HepG2 (cell line): ENCODE measurements around the gene TNFRSF11A. TPM values are rescaled to one million over a fixed set of nuclear protein-coding genes. Genes with fewer than 3 reads are reported as not detected.

ENCODE experiments used
- CCDC6 ChIP-seq: sonication (generic); formaldehyde crosslinking; IDR thresholded peaks from 2 replicates; pipeline ENCODE4 v1.8.1; 2022; ENCODE audit warnings: mild to moderate bottlenecking, missing genetic modification reagents, moderate library complexity
- JUN ChIP-seq: sonication (generic); formaldehyde crosslinking; IDR thresholded peaks from 2 replicates; pipeline ENCODE4 v1.4.0; 2020; ENCODE audit warnings: mild to moderate bottlenecking, missing genetic modification reagents
- KLF9 ChIP-seq: IDR thresholded peaks from 2 replicates; pipeline ENCODE4 v1.6.1; 2016; ENCODE audit warnings: low read depth
- MAZ ChIP-seq, 2 experiments: sonication (generic) in 1 of 2; formaldehyde crosslinking in 1 of 2; IDR thresholded peaks; 2 replicates each; pipeline versions ENCODE4 v1.5.0 to v1.6.1; 2012 to 2020; ENCODE audit warnings: low read depth in 2 of 2, mild to moderate bottlenecking in 2 of 2, borderline replicate concordance in 1 of 2, improper control_type of control experiment in 1 of 2, low read length in 1 of 2, missing genetic modification reagents in 1 of 2, moderate library complexity in 1 of 2
- REXO4 ChIP-seq: sonication (generic); formaldehyde crosslinking; IDR thresholded peaks from 2 replicates; pipeline ENCODE4 v1.8.0; 2022; ENCODE audit warnings: missing genetic modification reagents, mild to moderate bottlenecking, borderline replicate concordance
- SNAPC2 ChIP-seq: sonication (generic); formaldehyde crosslinking; IDR thresholded peaks from 2 replicates; pipeline ENCODE4 v1.8.1; 2022; ENCODE audit warnings: mild to moderate bottlenecking, missing genetic modification reagents
- SRF ChIP-seq: IDR thresholded peaks from 2 replicates; pipeline ENCODE4 v1.6.1; 2011; ENCODE audit warnings: mild to moderate bottlenecking, low read depth, low read length, moderate library complexity
- ZNF549 ChIP-seq: sonication (generic); formaldehyde crosslinking; IDR thresholded peaks from 2 replicates; pipeline ENCODE4 v1.5.0; 2020; ENCODE audit warnings: missing genetic modification reagents
- polyA plus RNA-seq, 8 experiments: library from polyadenylated mRNA; depleted of rRNA in 3 of 8; stranded (reverse) in 7 of 8; unstranded in 1 of 8; fragments of >200 nt; fragmentation: Illumina TruSeq in 4 of 8; extraction: Trizol in 4 of 8; gene quantifications; 2 replicates each; pipeline versions ENCODE4 v1.2.1 to v1.2.3, GENCODE V29; 2011 to 2016; ENCODE audit warnings: low read depth in 4 of 8, missing spikeins in 1 of 8, mixed read lengths in 1 of 8; ENCODE audit not compliant: insufficient read depth in 1 of 8
- total RNA-seq, 5 experiments: library from RNA; depleted of rRNA; stranded (reverse); fragments of >200 nt; fragmentation: Illumina TruSeq; extraction: Trizol; gene quantifications; 2 replicates each; pipeline ENCODE4 v1.2.3, GENCODE V29; 2016; ENCODE audit warnings: low read depth in 1 of 5
- TF ChIP-seq, protein P1 (sequence below), 2 experiments: sonication (generic) in 1 of 2; formaldehyde crosslinking in 1 of 2; IDR thresholded peaks; 2 replicates each; pipeline versions ENCODE4 v1.4.0 to v1.6.1; 2018 to 2020; ENCODE audit warnings: missing genetic modification reagents in 2 of 2, borderline replicate concordance in 1 of 2, low read depth in 1 of 2, mild to moderate bottlenecking in 1 of 2, missing biosample characterization in 1 of 2
- TF ChIP-seq, protein P2 (sequence below): sonication (generic); formaldehyde crosslinking; IDR thresholded peaks from 2 replicates; pipeline ENCODE4 v1.4.0; 2020; ENCODE audit warnings: missing genetic modification reagents
- TF ChIP-seq, protein P3 (sequence below): sonication (generic); formaldehyde crosslinking; IDR thresholded peaks from 2 replicates; pipeline ENCODE4 v1.5.0; 2020; ENCODE audit warnings: mild to moderate bottlenecking, missing genetic modification reagents

The TNFRSF11A gene
- total and polyA plus RNA-seq, 2 of the 13 experiments (the other 11 are each of a cell fraction or from before 2014, with no cell fraction given): 4.6 to 6.4 TPM

DNA sequence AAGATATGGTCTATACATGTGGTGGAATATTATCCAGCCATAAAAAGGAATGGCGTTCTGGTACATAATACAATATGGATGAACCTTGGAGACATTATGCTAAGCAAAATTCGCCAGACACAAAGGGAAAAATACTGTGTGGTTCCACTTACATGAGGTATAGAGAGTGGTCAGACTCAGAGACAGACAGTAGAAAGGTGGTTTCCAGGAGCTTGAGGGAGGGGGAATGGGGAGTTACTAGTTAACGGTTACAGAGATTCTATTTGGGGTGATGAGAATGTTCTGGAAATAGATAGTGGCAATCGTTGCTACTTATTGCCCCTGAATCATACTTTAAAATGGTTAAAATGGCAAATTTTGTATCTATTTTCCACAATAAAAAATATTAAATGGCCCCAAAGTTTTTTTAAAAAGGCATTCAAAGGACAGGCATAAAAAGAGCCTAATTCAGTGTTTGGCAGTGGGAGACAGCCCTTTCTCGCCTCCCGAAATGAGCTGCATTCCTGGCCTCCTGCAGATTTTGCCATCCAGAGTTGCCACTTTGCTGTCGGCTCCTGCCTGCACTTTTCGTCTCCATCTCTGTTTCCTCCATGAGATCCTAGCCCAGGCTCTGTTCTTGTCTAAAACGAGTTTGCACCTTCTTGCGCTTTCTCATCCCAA, 13.5 kb downstream of the TNFRSF11A start (continued):
- TF ChIP-seq, protein P1, sequence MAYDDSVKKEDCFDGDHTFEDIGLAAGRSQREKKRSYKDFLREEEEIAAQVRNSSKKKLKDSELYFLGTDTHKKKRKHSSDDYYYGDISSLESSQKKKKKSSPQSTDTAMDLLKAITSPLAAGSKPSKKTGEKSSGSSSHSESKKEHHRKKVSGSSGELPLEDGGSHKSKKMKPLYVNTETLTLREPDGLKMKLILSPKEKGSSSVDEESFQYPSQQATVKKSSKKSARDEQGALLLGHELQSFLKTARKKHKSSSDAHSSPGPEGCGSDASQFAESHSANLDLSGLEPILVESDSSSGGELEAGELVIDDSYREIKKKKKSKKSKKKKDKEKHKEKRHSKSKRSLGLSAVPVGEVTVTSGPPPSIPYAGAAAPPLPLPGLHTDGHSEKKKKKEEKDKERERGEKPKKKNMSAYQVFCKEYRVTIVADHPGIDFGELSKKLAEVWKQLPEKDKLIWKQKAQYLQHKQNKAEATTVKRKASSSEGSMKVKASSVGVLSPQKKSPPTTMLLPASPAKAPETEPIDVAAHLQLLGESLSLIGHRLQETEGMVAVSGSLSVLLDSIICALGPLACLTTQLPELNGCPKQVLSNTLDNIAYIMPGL (CRISPR knock-in tag; IDR thresholded peaks at IDR 0.05; ENCODE audit: borderline replicate concordance in 1 of 2, low read depth in 1 of 2): no peak
- TF ChIP-seq MAZ (IDR thresholded peaks at IDR 0.05; ENCODE audit: borderline replicate concordance, low read depth, low read length): no peak
- TF ChIP-seq MAZ (CRISPR knock-in tag; IDR thresholded peaks at IDR 0.05; ENCODE audit: low read depth): no peak
- TF ChIP-seq, protein P2, sequence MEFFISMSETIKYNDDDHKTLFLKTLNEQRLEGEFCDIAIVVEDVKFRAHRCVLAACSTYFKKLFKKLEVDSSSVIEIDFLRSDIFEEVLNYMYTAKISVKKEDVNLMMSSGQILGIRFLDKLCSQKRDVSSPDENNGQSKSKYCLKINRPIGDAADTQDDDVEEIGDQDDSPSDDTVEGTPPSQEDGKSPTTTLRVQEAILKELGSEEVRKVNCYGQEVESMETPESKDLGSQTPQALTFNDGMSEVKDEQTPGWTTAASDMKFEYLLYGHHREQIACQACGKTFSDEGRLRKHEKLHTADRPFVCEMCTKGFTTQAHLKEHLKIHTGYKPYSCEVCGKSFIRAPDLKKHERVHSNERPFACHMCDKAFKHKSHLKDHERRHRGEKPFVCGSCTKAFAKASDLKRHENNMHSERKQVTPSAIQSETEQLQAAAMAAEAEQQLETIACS (CRISPR knock-in tag): no peak
- TF ChIP-seq REXO4 (CRISPR knock-in tag): no peak
- no peak for TF ChIP-seq KLF9
- TF ChIP-seq SRF: no peak
- TF ChIP-seq, protein P3, sequence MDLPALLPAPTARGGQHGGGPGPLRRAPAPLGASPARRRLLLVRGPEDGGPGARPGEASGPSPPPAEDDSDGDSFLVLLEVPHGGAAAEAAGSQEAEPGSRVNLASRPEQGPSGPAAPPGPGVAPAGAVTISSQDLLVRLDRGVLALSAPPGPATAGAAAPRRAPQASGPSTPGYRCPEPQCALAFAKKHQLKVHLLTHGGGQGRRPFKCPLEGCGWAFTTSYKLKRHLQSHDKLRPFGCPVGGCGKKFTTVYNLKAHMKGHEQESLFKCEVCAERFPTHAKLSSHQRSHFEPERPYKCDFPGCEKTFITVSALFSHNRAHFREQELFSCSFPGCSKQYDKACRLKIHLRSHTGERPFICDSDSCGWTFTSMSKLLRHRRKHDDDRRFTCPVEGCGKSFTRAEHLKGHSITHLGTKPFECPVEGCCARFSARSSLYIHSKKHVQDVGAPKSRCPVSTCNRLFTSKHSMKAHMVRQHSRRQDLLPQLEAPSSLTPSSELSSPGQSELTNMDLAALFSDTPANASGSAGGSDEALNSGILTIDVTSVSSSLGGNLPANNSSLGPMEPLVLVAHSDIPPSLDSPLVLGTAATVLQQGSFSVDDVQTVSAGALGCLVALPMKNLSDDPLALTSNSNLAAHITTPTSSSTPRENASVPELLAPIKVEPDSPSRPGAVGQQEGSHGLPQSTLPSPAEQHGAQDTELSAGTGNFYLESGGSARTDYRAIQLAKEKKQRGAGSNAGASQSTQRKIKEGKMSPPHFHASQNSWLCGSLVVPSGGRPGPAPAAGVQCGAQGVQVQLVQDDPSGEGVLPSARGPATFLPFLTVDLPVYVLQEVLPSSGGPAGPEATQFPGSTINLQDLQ (CRISPR knock-in tag): no peak
- TF ChIP-seq CCDC6 (CRISPR knock-in tag): no peak
- TF ChIP-seq JUN: no peak
- TF ChIP-seq SNAPC2: no peak
- no peak for TF ChIP-seq ZNF549
